Peyer's patch (tissue), 4 donors: ENCODE data around the gene ALKBH7. TPM values are rescaled to one million over a fixed set of nuclear protein-coding genes. Genes with fewer than 3 reads are reported as not detected.

Experiments used
- DNase-seq, 3 donors: peaks; one replicate each; pipeline ENCODE4 v3.0.0-alpha.2; 2017 to 2019
- H3K27ac ChIP-seq, 4 donors: fragments of 200-600 bp; sonication (generic); one replicate each; pipeline ENCODE4 v1.5.1; 2016 to 2019
- H3K27me3 ChIP-seq, 2 donors: fragments of 200-600 bp; sonication (generic); one replicate each; pipeline ENCODE4 v1.5.1; 2019
- H3K36me3 ChIP-seq, 3 donors: fragments of 200-600 bp; sonication (generic); one replicate each; pipeline ENCODE4 v1.5.1; 2016 to 2019
- H3K4me1 ChIP-seq, 4 donors: fragments of 200-600 bp; sonication (generic); one replicate each; pipeline ENCODE4 v1.5.1; 2016 to 2019
- H3K4me3 ChIP-seq, 4 donors: fragments of 200-600 bp; sonication (generic); 1 replicate in 3 of 4; 2 replicates in 1 of 4; pipeline ENCODE4 v1.5.1; 2016 to 2019; ENCODE audit warnings: mild to moderate bottlenecking in 1 of 4
- H3K9me3 ChIP-seq, 4 donors: fragments of 200-600 bp; sonication (generic); one replicate each; pipeline ENCODE4 v1.5.1; 2016 to 2019; ENCODE audit warnings: mild to moderate bottlenecking in 1 of 4
- CTCF ChIP-seq, 6 experiments: fragments of 450-650 bp in 4 of 6; fragments of 200-600 bp in 2 of 6; sonication (generic) in 1 of 6; IDR thresholded peaks; one replicate each; pipeline ENCODE4 v1.5.1; 2017 to 2019; ENCODE audit warnings: antibody characterized with exemption in 6 of 6, mild to moderate bottlenecking in 3 of 6, moderate library complexity in 1 of 6
- POLR2A ChIP-seq, 2 donors: fragments of 450-650 bp; IDR thresholded peaks; one replicate each; pipeline ENCODE4 v1.5.1; 2017; ENCODE audit warnings: antibody characterized with exemption in 2 of 2, mild to moderate bottlenecking in 2 of 2, moderate library complexity in 2 of 2
- total RNA-seq, 4 donors: library from RNA; depleted of rRNA; stranded (reverse); fragments of >200 nt; gene quantifications; one replicate each; pipeline ENCODE4 v1.1.0, GENCODE V29; 2016

The ALKBH7 gene
- total RNA-seq: 100 to 1,000 TPM in 2 of 4 donors, 10 to 100 TPM in 2; 51.2 to 121 (median 108) TPM

GRCh38 chr19:6372594-6373095 lies at the start of gene ALKBH7:
ALKBH7 (plus strand) TSS chr19:6372794; CDS start chr19:6372821, 27 bp downstream.
- Histone ChIP-seq H3K27ac (peak within 1 kb of the TSS; percentile 96 to 100 (median 98)), H3K4me1 (peaks cover 0 to 15% (median 0%) of the 10 kb centered on the region in 4 donors)
- TF ChIP-seq POLR2A (IDR thresholded peaks at IDR 0.05) (peak; percentile 66 to 69), CTCF (IDR thresholded peaks at IDR 0.05) (no peak)

GRCh38 chr19:6324757-6325156 lies 47.8 kb upstream of the ALKBH7 start:
- no peak overlapping the region for H3K4me3 ChIP-seq
- H3K36me3 ChIP-seq: no peaks in the 10 kb centered on the region
- DNase-seq: no peak
- H3K9me3 ChIP-seq: no peaks in the 10 kb centered on the region
- H3K4me1 ChIP-seq: no peaks in the 10 kb centered on the region
- no peak overlapping the region for H3K27ac ChIP-seq
- H3K27me3 ChIP-seq: no peaks in the 10 kb centered on the region
- TF ChIP-seq POLR2A (IDR thresholded peaks at IDR 0.05): no peak
- no peak for TF ChIP-seq CTCF (IDR thresholded peaks at IDR 0.05)

More at GRCh38 chr19:6372594-6373095, at the start of gene ALKBH7:
- H3K27me3 ChIP-seq: no peaks in the 10 kb centered on the region
- no peaks in the 10 kb centered on the region for H3K9me3 ChIP-seq
- H3K36me3 ChIP-seq: peaks cover 0 to 29% (median 0%) of the 10 kb centered on the region in 3 donors
- H3K4me3 ChIP-seq: peak within 1 kb of the TSS; percentile 66 to 98 (median 83)
- DNase-seq: peak; percentile 96 to 99 (median 98)

GRCh38 chr19:6325614-6326013 lies 47.0 kb upstream of the ALKBH7 start:
- Histone ChIP-seq H3K4me1 (no peaks in the 10 kb centered on the region), H3K36me3 (no peaks in the 10 kb centered on the region), H3K4me3 (no peak overlapping the region), H3K27ac (no peak overlapping the region), H3K27me3 (no peaks in the 10 kb centered on the region), H3K9me3 (no peaks in the 10 kb centered on the region)
- TF ChIP-seq POLR2A (IDR thresholded peaks at IDR 0.05) (no peak), CTCF (IDR thresholded peaks at IDR 0.05) (no peak)
- DNase-seq: no peak

GRCh38 chr19:6326815-6327214 lies 45.8 kb upstream of the ALKBH7 start:
- no peak overlapping the region for H3K4me3 ChIP-seq
- TF ChIP-seq CTCF (IDR thresholded peaks at IDR 0.05) (no peak), POLR2A (IDR thresholded peaks at IDR 0.05) (no peak)
- no peaks in the 10 kb centered on the region for H3K27me3 ChIP-seq
- H3K36me3 ChIP-seq: no peaks in the 10 kb centered on the region
- H3K27ac ChIP-seq: no peak overlapping the region
- no peaks in the 10 kb centered on the region for H3K4me1 ChIP-seq
- no peak for DNase-seq
- no peaks in the 10 kb centered on the region for H3K9me3 ChIP-seq

GRCh38 chr19:6333439-6333838 lies 39.2 kb upstream of the ALKBH7 start, which contains the start of gene ACER1:
ACER1 (minus strand) TSS chr19:6333612; CDS start chr19:6333551, 61 bp downstream.
- TF ChIP-seq CTCF (IDR thresholded peaks at IDR 0.05) (no peak), POLR2A (IDR thresholded peaks at IDR 0.05) (no peak)
- no peaks in the 10 kb centered on the region for H3K36me3 ChIP-seq
- no peak within 1 kb of the TSS for H3K4me3 ChIP-seq
- H3K9me3 ChIP-seq: no peaks in the 10 kb centered on the region
- H3K27me3 ChIP-seq: no peaks in the 10 kb centered on the region
- no peaks in the 10 kb centered on the region for H3K4me1 ChIP-seq
- H3K27ac ChIP-seq: no peak within 1 kb of the TSS
- no peak for DNase-seq
